Measurements from ENCODE around the gene GIMAP2.

Gene GIMAP2

DNA sequence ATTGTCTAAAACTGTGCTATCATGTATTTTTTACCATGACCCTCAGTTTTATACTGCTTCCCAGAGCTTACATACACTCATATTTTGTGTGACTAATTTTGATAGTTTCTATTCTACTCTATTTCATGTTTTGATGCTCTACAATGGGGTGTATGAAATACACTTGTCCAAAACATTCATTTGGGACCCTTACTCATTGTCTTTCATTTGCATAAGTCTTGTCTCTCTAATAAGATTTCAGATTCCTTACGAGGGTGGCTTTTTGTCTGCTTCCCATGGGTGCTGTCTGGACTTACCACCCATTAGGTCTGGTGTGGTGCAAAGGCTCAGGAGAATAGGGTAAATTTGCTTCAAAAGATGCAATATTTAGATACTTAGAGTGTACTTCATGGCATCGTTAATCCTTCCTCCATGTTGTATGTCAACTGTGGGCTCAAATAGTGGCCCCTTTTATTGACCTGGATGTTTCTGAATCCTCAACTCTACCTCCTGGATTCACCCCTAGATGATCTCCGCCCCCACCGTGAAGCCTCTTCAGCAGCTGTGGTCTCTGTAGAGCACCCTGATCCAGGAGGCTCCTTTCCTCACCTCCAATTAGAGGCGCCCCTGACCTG, 48.1 kb downstream of the GIMAP2 start:
- DNase-seq (ENCODE audit: low spot score): no peak

DNA sequence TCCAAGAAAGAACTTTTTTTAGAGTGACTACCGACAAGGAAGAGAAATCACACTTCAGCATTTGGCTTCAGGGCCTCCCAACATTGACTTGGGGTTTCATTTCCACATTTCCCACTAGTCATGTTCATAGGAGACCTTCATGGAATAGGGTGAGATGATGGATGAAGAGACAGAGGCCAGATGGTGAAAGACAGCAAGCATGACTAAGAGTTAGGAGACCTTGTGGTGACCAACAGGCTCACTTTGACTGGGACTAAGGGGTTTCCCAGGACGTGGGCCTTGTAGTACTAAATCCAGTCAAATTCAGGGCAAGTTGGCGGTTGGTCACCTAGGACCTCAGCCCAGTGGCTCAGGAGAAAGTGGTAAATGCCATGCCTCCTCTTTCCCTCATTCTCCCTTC, 48.7 kb downstream of the GIMAP2 start:
- DNase-seq (ENCODE audit: low spot score): no peak

DNA sequence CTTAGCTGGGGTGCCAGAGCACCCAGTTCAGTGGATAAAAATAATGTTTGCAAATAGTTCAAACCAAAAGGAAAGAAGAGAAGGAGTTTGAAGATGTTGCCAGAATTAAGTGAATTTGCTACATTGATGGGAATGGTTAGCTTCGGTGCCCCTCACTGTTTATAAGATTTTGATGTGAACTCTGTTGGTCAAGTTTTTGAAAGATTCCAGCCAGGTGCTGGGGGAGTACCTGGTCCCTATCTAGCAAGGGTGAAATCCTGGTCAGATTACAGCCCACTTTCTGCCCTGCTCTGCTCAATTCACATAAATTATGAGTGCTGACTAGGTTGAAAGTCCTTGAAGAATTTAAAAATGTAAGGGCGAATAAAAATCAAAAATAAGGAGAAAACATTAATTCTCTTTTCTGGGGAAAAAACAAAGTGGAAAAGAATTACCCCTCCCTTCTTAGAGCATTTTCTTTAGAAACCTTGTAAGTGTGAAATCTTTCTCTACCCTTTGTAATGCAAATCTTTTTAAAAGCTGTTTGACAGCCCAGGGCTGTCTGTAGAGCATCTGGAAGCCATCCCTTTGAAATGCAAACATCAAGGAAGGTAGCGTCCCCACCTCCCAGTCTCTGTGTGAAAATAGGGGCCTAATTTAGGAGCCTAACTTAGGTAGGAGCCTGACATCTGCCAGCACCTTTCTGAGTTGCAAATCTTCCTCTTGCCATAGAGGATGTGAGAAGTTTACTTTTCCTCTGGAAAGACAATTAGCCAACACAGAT, 50.3 kb downstream of the GIMAP2 start:
- DNase-seq (ENCODE audit: low spot score): no peak

- DNase-seq (ENCODE audit: low spot score): no peak
Observed at GRCh38 chr7:150736864-150737263, 51.4 kb downstream of the GIMAP2 start.

DNA sequence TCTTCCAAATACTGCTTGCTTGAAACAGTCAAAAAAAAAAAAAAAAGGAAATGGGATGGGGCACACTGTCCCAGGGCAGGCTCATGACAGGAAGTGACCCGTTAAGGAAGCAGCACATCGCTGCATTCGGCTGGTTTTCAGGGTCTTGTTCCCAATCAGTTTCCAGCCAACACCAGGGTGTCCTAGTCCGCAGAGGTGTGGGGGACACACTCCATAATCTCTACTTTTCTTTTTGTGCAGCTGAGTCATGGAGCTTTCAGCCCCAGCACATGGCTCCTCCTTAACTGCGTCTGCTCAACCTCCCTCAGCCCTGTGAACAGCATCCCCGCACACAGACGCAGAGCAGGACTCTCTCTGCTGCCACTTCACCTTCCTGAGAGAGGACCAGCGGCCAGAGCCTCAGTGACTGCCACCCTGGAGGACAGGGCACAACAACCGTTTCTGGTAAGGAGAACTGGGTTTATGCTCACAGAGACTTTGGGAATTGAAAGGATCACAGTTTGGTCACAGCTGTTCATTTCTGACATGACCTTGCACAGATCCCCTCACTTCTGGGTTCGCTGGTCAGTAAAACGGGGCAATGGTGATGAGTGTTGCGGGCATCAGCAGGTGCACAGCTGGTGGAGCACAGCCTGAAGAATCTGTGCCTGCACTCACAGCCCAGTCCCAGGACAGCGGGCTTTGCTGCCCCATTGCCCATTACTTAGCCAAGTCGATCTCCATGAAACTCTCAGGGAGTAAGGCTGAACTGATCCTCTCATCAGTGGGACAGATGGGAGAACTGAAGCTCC, 52.0 kb downstream of the GIMAP2 start, which contains the start of gene GIMAP5:
Gene GIMAP5 (plus strand): TSS at position 154 of the 791 bp plus-strand sequence. CDS start 3,467 bp downstream, outside the sequence.
- no peak for DNase-seq (ENCODE audit: low spot score)

DNA sequence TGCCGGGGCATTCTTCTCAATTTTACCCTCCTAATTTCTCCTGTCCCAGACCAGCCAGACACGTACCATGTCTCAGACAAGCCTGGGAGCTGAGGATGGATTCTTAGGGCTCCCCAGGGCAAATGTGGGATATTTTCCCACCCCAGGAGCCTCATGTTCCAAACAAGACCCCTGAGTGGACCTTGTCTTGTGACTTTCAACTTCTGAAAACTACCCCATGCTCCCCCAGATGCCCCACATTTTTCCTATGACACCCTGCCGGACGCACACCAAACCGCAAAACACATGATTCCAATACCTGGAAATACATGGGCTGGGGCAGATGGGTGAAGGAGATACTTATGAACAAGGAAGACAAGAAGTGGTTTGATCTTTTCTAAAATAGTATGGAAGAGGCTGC, 52.6 kb downstream of the GIMAP2 start:
- no peak for DNase-seq (ENCODE audit: low spot score)

DNA sequence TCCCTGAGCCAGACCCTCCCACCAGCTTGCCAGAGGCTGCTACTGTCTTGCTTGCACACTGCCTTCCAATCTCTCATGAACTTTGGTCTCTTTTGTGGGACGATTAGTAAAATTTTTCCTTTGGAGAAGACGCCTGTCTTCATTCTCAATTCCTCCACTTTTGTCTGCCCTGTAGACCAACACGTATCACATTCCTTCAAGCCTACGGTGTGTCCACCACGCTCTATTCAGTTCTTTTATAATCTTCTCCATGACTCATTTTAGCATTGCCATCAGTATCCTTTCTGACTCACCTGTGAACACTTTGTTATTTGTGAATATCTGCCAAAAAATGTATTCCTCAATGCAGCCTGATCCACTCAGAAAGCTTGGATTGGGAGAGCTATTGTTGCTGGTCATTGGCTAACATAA, 53.1 kb downstream of the GIMAP2 start:
- no peak for DNase-seq (ENCODE audit: low spot score)

DNA sequence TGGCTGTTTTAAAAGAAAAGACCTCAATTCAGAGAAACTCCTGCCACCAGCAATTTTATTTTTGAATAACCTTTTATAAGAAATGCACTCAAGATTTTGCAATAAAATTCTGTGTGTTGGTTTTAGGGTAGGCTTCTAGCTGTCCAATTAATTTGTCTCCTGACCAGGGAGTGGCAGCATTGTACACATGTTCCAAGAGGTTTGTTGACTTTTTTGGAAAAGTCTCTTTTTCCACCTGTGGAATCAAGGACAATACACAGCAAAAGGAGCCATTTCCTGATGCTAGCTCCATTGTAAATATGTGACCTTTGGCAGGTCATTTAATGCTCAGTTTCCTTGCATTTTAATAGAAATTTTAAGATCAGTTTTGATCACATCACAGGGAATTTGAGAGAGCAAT, 53.5 kb downstream of the GIMAP2 start:
- DNase-seq (ENCODE audit: low spot score): no peak

DNA sequence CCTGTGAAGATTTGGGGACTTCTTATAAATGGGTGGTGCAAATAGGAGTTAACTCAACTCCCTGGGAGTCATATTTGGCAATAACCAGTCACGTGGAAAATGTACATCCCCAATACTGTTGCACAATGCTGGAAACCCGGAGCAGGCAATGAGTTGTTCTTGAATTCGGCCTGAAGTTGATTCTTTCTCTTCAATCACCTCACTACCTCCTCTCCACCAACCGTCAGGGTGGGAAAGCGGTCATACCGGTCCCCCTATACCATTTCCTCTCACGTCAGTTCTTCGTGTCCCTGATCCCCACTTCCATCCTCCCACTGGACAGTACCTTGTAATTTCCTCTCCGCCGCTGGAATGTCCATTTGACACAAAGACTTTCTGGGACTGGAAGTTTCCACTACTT, 54.5 kb downstream of the GIMAP2 start:
- DNase-seq (ENCODE audit: low spot score): no peak

- no peak for DNase-seq (ENCODE audit: low spot score)
Observed at GRCh38 chr7:150742286-150742968, 56.9 kb downstream of the GIMAP2 start.
